K562 (cell line): ENCODE data around the gene BRMS1. TPM values are rescaled to one million over a fixed set of nuclear protein-coding genes. Genes with fewer than 3 reads are reported as not detected.

Experiments used
- ATAC-seq: fragments of 200-7000 bp; cut with Tn5 transposase; 3 replicates; pipeline ENCODE4 v1.9.1; 2020; ENCODE audit warnings: moderate library complexity
- BruUV-seq: library from RNA; stranded (reverse); fragments of 400-500 nt; replicated peaks from 2 replicates; lab custom pipeline; 2021; lab: Mats Ljungman, UMichigan
- CTCF ChIA-PET: fragments of 300-600 bp; formaldehyde crosslinking; extraction: SDS; loops from one replicate; lab custom pipeline; 2021; ENCODE audit warnings: low intra/inter-chr PET ratio; lab: Yijun Ruan, JAX
- POLR2A ChIA-PET: fragments of 300-600, 350-650 bp; sonication (Branson Sonifier 250); formaldehyde crosslinking; extraction: SDS; loops from one replicate; lab custom pipeline; 2021; ENCODE audit warnings: antibody characterized with exemption, inconsistent platforms; lab: Yijun Ruan, JAX
- DNase-seq, 4 experiments: peaks; one replicate each; pipeline versions ENCODE4 v3.0.0 to v3.0.0-alpha.2; 2011 to 2018; ENCODE audit warnings: low spot score in 3 of 4, mixed read lengths in 3 of 4; ENCODE audit errors: extremely low read depth in 1 of 4
- FAIRE-seq: peaks from 2 replicates; lab custom pipeline; 2011; peaks lifted over from hg19 to GRCh38; lab: Jason Lieb, UNC
- H2AFZ ChIP-seq: 2 replicates; pipeline ENCODE4 v1.6.0; 2011; ENCODE audit warnings: low read depth, low read length, control low read depth, inconsistent platforms
- H3K27ac ChIP-seq: fragments of 200-600 bp; 3 replicates; pipeline ENCODE4 v1.8.0; 2011; ENCODE audit warnings: low read depth, mild to moderate bottlenecking, control low read depth, inconsistent platforms, low read length, moderate library complexity, mixed read lengths; ENCODE audit errors: extremely low read depth
- H3K27me3 ChIP-seq, 2 experiments: fragments of 300-600 bp in 1 of 2; 2 replicates in 1 of 2; 3 replicates in 1 of 2; pipeline versions ENCODE4 v1.6.0 to v1.8.0; 2011; ENCODE audit warnings: inconsistent platforms in 2 of 2, low read length in 2 of 2, mild to moderate bottlenecking in 1 of 2, mixed read lengths in 1 of 2, moderate library complexity in 1 of 2; ENCODE audit not compliant: control insufficient read depth in 2 of 2, insufficient read depth in 2 of 2
- H3K36me3 ChIP-seq: fragments of 300-600 bp; 3 replicates; pipeline ENCODE4 v1.8.0; 2011; ENCODE audit warnings: mild to moderate bottlenecking, low read length, inconsistent platforms; ENCODE audit not compliant: control insufficient read depth, insufficient read depth
- H3K4me1 ChIP-seq, 2 experiments: fragments of 200-600 bp in 1 of 2; replicated peaks in 1 of 2; 2 replicates in 1 of 2; 3 replicates in 1 of 2; pipeline versions ENCODE4 v1.5.1 to v1.8.0; 2011; ENCODE audit warnings: inconsistent platforms in 2 of 2, low read length in 2 of 2, mild to moderate bottlenecking in 1 of 2, mixed read lengths in 1 of 2, moderate library complexity in 1 of 2; ENCODE audit not compliant: control insufficient read depth in 2 of 2, insufficient read depth in 2 of 2
- H3K4me2 ChIP-seq: 2 replicates; pipeline ENCODE4 v1.6.1; 2011; ENCODE audit warnings: low read length, control low read depth, inconsistent platforms, mixed read lengths; ENCODE audit not compliant: insufficient read depth
- H3K4me3 ChIP-seq: fragments of 200-600 bp; sonication (generic), shearing (Covaris generic); 2 replicates; pipeline ENCODE4 v1.5.1; 2016; ENCODE audit warnings: control low read depth, inconsistent platforms
- H3K79me2 ChIP-seq: fragments of 200-600 bp; 3 replicates; pipeline ENCODE4 v1.8.0; 2011; ENCODE audit warnings: low read length, inconsistent platforms; ENCODE audit not compliant: control insufficient read depth, insufficient read depth
- H3K9ac ChIP-seq, 2 experiments: 2 replicates each; pipeline versions ENCODE4 v1.6.0 to v1.6.1; 2011; ENCODE audit warnings: low read depth in 2 of 2, low read length in 2 of 2, control low read depth in 1 of 2, inconsistent platforms in 1 of 2, mild to moderate bottlenecking in 1 of 2, mixed read lengths in 1 of 2; ENCODE audit not compliant: insufficient read depth in 1 of 2
- H3K9me1 ChIP-seq: one replicate; pipeline ENCODE4 v1.6.0; 2011; ENCODE audit warnings: inconsistent platforms, mild to moderate bottlenecking, low read length, moderate library complexity; ENCODE audit not compliant: control insufficient read depth, insufficient read depth
- H3K9me3 ChIP-seq: replicated peaks from 2 replicates; pipeline ENCODE4 v1.5.1; 2011; ENCODE audit warnings: low read depth, low read length, inconsistent platforms; ENCODE audit not compliant: control insufficient read depth, insufficient read depth
- H4K20me1 ChIP-seq: replicated peaks from 2 replicates; pipeline ENCODE4 v1.6.1; 2011; ENCODE audit warnings: low read length, inconsistent platforms, mixed read lengths; ENCODE audit not compliant: control insufficient read depth, insufficient read depth
- CBX3 ChIP-seq, 2 experiments: IDR thresholded peaks; 1 replicate in 1 of 2; 2 replicates in 1 of 2; pipeline ENCODE4 v1.6.1; 2012; ENCODE audit warnings: inconsistent platforms in 2 of 2, low read length in 2 of 2, borderline replicate concordance in 1 of 2, control low read depth in 1 of 2
- RBFOX2 ChIP-seq: fragments of 200-400 bp; formaldehyde crosslinking; IDR thresholded peaks from 2 replicates; pipeline ENCODE4 v1.6.1; 2017; ENCODE audit warnings: low read depth, mild to moderate bottlenecking, low read length, moderate library complexity
- WGBS: fragments of 100-300 bp; shearing (Covaris generic); methylation state at CpG from one replicate; pipeline ENCODE4 v1.1.6; 2016; ENCODE audit warnings: low coverage, mixed read lengths; ENCODE audit not compliant: insufficient coverage; ENCODE audit errors: missing lambda C conversion rate; 5-methylcytosine and 5-hydroxymethylcytosine counted together
- in situ Hi-C: fragments of 300-500 bp; cut with MboI; formaldehyde crosslinking; loops from 4 replicates; pipeline ENCODE4 v1.15.0; 2018; ENCODE audit warnings: inconsistent platforms, mixed read lengths
- intact Hi-C: fragments of 100-400 bp; cut with micrococcal nuclease; formaldehyde crosslinking; loops from 2 replicates; pipeline ENCODE4 v1.14.2; 2022
- polyA plus RNA-seq, 8 experiments: library from polyadenylated mRNA; depleted of rRNA in 4 of 8; stranded (reverse) in 5 of 8; unstranded in 3 of 8; fragments of >200 nt; fragmentation: Nextera tagmentation in 2 of 8; fragmentation: Illumina TruSeq in 1 of 8; extraction: Ambion mirVana in 2 of 8; extraction: Trizol in 1 of 8; gene quantifications; 2 replicates each; pipeline versions ENCODE4 v1.2.1 to v1.2.3, GENCODE V29; 2011 to 2014; ENCODE audit warnings: inconsistent platforms in 1 of 8, missing spikeins in 1 of 8
- total RNA-seq, 7 experiments: library from RNA; depleted of rRNA in 6 of 7; stranded (reverse); fragments of >200 nt in 6 of 7; fragmentation: Illumina TruSeq in 2 of 7; extraction: Trizol in 2 of 7; gene quantifications; 2 replicates each; pipeline versions ENCODE4 v1.2.1 to v1.2.3, GENCODE V29; 2011 to 2021; ENCODE audit warnings: low replicate concordance in 1 of 7

Gene BRMS1
- total and polyA plus RNA-seq, 9 of the 15 experiments (the other 6 are each of a cell fraction or from before 2014, with no cell fraction given) = 2.2 to 78.8 (median 33.4) TPM

GRCh38 chr11:66340596-66341501, 4.1 kb downstream of the BRMS1 start:
- Histone ChIP-seq H3K36me3 (peaks cover 61% of the 10 kb centered on the region; the same call in 2 of the 3 replicates), H3K4me3 (no peak overlapping the region), H3K9me1 (no peaks in the 10 kb centered on the region), H3K79me2 (peaks cover 18% of the 10 kb centered on the region), H3K9me3 (no peaks in the 10 kb centered on the region), H3K4me1 (peaks cover 21 to 30% of the 10 kb centered on the region in 2 experiments), H3K27me3 (no peaks in the 10 kb centered on the region), H2AFZ (no peak overlapping the region), H3K4me2 (no peak overlapping the region), H3K27ac (no peak overlapping the region), H3K9ac (peak overlapping the region in 1 of 2 experiments; percentile 28; a peak in 1 of 4 replicates), H4K20me1 (peaks cover 3% of the 10 kb centered on the region; the same call in 1 of the 2 replicates)
- POLR2A ChIA-PET = interaction anchor here (0.6 to 1.7 kb wide), 3 partner anchors 8 to 52 kb away, joined by 3 to 6 read pairs (median 6); partner anchors contain the start of gene YIF1A
- FAIRE-seq (no peak), DNase-seq (no peak), ATAC-seq (no peak)
- no TSS peak for BruUV-seq
- CTCF ChIA-PET = no interaction called here
- peak; percentile 44 for TF ChIP-seq RBFOX2
- TF ChIP-seq CBX3 (IDR thresholded peaks at IDR 0.05; ENCODE audit: borderline replicate concordance in 1 of 2, low read length in 2 of 2) = no peak
- intact Hi-C loops (no loop called here), in situ Hi-C loops (no loop called here)
- WGBS = 90% methylated on average over 24 of the region's 28 CpGs
